GM18511 (cell line): Measurements from ENCODE around the gene EXD3.
A peak's percentile ranks its signal among the peaks of the same experiment; 100 is the strongest.

Experiments used
- ATAC-seq: cut with Tn5 transposase; IDR thresholded peaks from one replicate; pipeline ENCODE4 v1.9.1; 2021; ENCODE audit warnings: mild to moderate bottlenecking, moderate library complexity; ENCODE audit not compliant: unreplicated experiment

EXD3 gene

DNA sequence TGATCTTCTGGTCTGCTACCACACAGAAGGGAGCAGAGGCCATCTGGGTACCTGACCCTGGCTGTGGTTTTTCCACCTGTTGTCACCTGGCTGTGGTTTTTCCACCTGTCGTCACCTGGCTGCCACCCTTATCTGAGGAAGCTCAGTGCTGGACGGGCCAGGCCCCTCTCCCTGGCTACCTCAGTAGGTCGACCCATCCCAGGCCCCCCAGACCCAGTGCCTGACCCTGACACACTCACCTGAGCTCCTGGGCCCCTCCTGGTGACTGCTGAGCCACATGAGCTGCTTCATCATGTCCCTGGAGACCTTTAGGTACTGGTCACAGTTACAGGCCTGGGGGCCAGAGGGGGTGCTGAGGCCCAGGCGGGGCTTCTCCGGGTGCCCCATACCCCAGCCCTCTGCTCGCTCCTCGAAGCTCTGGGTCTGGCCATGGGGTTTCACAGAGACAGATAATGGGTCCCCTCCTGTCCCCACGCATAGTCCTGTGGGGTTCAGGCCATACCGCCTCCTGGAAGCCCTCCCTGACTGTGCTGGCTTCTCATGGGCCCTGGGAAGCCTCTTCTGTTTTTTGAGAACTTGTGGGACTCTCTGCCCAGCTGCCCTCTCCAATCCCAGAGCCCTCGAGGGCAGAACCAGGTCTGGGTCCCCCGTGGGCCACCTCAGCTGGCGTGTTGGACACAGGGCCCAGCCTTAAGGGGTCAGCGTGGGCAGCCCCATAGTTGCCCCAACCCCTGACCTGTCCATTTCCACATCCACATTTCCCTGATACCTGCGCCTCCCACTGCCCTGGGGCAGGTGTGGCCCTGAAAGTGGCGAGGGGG, 113.4 kb downstream of the EXD3 start:
- ATAC-seq, result no peak

DNA sequence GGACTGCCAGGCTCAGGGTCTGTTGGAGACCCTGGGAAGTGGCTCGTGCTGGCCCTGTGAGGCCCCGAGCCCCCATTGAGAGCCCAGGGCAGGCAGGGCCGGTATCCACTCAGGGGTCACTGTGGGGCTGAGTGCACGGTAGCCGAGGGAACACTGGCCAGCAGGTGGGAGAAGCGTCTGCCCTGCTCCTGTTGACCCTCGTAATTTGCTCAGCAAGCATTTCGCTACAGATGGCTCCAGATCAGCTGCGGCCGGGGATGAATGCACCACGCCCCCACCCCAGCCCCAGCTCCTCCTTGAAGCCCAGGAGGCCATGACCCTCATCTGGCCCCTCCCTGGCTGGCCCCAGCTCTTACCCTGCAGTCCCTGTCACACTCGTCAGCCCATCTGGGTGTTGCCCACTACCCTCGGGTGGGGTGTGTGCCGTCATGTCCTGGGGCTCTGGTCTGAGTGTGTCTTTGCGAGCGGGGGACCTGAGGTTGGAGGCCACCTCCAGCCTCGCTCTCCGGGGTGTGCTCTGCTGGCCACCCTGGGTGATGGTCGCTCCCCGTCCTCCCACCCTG, 114.8 kb downstream of the EXD3 start:
- no peak for ATAC-seq

DNA sequence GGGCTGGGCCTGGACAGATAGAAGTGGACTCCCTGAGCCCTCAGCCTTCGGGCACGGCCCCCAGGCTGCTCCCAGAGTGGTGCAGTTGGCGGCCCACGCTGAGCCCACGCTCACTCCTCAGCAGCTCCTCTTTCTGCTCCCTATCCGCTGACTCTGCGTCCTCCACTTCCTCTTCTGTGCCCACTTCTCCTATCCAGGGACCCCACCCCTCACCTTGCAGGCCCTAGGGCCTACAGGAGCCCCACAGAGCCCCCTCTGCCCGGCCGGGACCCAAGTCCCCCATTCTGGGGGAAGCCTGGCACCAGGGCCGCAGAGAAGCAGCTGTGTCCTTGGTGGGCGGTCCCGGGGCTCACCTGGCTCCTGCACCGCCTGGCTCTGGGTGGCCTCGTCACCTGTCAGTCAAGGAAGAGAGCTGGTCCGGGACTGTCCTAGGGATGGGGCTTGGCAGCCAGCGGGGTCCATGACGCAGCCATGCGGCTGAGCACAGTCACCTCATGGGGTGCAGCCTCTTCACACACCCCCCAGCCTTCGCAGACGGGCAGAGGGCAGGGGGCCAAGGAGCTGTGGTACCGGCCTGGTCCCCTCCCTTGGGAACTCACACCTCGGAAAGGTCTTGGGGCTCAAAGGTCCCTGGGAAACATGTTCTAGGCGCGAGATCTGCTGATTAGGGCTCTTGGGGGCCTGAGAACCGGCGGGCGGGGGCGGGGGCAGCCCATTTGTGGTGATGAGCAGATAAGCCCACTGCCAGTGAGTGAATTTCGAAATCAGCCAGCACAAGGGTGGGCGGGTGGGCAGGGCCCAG, 115.5 kb downstream of the EXD3 start:
- no peak for ATAC-seq

DNA sequence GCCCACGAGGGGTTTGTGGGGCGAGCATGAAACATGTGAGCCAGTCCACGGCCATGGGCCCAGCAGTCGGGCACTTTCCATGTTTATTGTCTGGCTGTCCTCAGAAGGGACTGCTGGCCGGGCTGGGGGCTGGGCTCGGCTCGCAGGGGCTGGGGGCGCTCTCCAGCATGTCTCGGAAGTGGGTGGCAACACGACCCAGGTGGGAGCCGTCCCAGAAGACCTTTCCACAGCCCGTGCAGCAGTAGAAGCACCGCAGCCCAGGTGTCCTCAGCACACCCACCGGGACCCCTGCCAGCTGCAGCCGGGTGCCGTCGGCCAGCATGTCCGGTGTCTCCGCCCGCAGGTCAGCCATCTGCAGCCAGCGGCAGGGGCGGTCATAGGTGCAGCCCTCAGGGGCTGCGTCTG, 116.1 kb downstream of the EXD3 start:
- no peak for ATAC-seq

DNA sequence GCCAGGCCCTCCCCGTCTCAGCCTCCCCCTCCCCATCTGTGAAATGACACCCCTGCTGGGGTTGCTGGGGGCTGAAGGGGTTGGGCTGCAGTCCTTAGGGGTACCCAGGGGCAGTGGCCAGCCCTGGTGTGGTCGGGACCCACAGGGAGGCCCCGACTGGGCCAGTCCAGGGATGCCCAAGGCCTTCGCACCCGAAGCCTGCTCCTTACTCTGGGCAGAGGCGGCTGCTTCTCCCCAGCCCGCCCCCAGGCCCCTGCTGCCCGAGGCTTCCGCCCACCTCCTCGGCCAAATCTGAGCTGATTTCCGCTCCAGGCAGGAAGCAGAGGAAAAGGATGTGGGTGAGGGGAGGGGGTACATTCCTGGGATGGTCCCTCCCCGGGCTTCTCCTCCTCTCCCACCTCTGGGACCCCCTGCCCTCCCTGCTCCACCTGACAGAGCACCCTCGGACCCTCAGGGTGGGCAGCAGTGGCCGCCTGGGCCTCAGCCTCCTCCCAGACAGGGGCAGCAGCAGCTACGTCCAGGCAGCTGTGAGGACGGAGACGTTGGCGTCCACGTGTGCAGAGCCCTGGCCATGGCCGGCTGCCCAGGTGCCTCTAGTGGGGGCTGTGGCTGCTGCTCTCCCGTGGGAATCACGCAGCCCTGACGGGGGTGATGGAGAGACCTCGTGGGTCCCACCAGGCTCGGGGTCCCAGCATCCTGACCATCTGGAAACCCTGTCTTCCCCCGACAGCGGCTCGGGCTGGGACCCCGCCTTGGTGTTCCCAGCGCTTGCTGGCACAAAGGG, 116.7 kb downstream of the EXD3 start:
- no peak for ATAC-seq

DNA sequence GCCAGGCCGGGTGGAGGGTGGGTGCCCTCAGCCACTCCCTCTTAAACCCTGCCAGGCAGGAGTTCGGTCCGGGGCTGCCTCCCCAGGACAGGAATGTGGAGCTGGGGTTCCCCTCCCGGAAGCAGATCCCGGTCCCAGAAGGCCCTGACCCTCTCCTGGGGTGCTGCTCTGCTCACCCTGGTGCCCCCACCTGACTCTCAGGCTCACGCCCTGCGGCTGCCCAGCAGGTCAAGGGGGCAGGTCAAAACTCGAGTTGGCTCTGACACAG, 117.2 kb downstream of the EXD3 start:
- no peak for ATAC-seq

DNA sequence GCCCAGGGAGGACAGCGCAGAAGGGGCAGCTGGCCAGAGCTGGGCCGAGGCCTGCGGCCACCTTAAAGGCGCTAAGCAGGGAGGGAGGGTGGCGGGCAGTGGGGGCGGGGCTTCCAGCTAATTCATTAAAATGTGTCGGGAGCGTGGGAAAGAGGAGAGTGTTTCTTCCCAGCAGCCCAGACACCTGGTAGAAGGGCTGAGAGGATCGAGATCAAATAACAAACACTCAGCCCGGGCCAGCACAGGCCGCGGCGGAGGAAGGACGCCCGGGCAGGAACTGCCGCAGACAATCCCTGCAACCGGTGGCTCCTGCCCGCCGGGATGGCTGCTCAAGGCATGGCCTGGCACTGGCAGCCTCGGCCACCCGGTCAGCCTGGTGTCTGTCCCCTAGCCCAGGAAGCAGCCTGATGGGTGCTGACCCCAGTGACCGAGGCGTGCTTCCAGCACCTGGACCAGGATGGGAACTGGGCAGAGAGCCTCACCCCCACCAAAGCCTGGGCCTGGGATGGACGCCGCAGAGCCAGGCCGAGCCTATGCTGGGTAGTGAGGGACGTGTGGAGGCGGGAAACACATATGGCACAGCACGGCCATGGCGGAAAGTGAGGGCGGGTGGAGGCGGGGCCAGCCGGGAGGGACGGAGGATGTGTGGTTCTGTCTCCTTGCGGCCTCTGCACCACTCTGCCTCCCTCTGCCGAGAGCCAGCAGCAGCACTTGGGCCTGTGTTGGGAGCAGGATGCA, 117.7 kb downstream of the EXD3 start:
- ATAC-seq, result no peak

DNA sequence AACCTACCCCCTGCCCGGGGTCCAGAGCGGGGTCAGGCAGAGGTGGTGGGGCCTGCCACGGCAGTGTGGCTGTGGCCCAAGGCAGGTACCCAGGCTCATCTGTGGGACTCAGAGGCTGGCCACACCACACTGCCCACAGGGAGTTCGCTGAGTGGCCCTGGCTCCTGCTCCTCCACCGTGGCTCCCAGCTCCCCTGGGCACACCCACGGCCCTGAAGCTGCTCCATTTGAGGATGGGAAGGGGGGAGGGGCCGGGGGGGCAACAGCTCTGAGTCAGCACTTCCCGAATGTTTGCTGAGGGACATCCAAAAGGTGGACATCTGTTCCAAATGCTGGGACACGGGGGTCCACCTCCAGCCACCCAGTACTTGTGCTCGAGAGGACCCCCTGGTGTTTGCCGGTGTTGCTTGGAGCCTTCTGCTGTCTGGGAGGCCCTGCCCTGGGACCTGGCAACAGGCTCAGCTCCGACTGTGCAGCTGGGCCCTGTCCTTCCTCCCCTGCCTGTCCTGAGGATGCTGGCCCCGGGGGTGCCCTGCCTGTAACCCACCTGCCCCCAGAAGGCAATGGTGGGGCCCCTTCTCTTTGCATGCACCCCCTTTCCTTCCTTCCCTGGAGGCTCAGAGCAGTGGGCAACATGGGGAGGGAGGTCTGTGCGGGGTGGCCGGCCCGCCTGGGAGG, 118.4 kb downstream of the EXD3 start:
- ATAC-seq, result no peak

DNA sequence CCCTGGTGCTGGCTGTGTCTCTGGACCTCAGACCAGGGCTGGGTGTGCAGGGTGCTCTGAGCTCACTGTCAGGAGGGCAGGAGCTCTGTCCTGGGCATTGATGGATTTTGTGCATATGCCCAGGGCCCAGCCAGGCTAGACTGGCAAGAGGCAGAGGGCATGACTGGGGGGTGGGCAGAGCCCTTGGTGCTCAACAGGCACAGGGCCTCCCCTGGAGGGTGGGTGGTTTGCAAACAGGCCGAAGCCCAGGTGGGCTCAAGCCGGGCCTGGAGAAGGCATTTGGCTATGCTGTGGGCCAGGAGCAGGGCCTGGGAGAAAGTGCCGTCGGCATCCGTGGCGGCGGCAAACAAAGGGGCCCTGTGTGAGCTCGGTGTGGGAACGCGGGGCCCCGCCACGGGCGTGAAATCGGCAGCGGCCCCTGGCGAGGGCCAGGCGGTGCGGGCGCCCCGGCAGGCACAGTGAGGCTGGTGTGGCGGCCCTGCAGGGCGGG, 119.0 kb downstream of the EXD3 start:
- no peak for ATAC-seq

DNA sequence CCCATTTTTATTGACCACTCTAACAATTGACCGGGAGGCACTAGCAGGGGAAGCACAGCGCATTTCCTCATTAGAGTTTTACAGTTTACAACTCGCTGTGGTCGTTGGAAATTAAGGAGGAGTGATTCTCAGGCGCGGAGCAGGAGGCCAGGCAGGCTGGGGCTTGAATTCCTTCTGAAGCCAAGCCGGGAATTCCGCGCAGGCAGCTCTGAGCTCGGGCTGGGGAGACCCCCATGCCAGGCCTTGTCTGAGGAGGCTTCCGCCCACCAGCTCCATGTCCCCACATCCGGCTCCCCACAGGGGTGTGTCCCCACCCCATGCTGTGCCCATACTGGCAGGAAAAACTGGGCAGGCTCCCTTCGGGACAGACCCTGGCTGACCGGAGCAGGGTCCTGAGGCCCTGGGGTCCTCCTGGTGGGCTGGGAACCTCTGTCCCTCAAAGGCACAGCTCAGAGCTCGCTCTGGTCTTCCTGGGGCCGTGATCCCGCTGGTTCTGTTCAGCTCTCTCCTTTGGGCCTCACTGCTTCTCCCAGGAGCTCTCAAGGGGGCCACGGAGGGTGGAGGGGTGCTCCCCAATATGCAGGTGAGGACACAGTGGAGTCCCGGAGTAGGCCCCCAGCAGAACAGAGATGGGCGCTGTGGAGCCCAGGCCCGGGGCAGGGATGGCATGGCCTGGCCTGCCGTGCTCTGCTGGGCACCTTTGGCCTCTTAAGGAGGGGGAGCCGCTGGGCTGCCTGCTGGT, 119.6 kb downstream of the EXD3 start:
- ATAC-seq, result no peak

DNA sequence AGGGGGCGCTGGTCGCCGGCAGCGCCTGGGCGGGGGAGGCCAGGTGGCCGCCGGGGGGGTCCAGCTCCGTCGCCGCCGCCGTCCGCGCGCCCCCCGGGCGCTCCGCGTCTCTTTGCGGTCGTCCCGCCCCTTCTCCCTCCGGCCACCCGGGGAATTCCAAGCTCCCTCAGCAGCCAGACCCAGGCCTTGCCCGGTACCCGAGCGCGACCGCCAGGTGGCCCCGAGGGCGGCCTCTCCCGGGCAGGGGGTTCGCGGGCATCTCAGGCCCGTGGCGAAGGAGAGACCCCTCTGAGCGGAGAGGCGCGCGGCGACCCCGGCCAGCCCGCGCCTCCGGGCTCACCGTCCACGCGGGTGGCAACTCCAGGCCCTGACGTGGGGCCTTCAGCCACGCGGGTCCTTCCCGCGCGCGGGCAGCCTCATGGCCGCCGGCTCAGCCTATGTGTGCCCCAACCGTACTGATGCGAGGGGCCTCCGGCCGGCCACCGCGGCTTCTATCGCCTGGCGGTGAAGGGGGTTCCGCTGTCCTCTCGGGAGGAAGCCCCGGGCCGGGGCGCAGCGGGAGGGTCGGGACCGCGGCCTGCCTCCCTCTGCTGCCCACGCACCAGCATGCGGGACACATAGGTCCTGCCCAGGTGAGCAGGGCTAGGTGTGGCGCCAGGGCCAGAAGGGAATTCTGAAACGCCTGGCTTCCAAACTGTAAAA, 120.4 kb downstream of the EXD3 start:
- ATAC-seq, result peak; percentile 53

DNA sequence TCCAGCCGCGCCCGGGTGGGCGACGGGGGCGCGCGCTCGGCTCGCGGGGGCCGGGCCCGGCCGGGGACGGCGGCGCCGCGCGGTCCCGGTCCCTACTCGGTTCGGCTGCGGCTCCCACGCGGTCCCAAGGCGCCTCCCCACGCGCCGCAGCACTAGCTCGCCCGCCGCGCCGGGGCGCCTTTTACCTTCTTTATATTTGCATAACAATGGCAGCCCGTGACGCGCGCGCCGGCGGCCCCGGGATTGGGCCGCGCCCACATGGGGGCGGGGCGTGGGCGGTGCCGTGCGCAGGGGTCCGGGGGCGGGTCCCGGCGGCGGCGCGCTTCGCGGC, 120.9 kb downstream of the EXD3 start, which contains the start of gene NRARP:
Gene NRARP (minus strand): TSS at position 154 of the 331 bp plus-strand sequence. CDS start 343 bp downstream, outside the sequence.
- ATAC-seq, result peak; percentile 75

DNA sequence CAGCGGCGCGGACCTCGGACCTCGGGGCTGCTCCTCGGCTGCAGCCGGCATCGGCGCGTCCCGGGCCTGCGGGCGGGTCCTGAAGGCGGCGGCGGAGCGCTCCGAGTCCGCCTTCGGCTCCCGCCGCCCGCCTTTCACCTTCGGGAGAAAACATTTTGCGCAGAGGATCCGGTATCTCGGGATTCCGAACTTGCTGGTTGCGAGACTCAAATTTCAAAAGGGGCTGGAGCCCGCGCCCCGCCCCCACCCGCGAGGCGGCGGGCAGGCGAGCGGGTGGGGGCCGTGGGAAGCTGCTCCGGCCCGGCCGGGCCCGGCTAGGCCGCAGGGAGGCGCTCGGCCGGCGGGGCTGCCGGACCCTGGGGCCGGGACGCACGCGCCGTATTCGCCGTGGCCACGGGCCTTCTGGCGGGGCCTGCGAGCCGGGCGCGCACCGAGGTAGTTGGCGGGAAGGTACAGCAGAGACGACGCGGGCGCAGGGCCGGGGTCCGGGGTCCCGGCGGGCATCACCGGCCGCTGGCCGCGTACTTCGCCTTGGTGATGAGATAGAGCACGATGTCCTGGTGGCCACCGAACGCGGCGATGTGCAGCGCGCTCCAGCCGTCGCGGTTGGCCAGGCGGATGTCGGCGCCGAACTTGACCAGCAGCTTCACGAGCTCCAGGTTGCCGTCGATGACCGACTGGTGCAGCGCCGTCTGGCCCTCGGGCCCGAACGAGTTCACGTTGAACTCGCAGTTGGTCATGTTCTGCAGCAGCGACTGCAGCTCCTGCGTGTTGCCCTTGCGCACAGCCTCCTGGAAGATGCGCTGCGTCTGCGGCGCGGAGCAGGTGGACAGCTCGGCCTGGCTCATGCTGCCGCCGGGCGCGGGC, 121.6 kb downstream of the EXD3 start:
- peak; percentile 7 for ATAC-seq

DNA sequence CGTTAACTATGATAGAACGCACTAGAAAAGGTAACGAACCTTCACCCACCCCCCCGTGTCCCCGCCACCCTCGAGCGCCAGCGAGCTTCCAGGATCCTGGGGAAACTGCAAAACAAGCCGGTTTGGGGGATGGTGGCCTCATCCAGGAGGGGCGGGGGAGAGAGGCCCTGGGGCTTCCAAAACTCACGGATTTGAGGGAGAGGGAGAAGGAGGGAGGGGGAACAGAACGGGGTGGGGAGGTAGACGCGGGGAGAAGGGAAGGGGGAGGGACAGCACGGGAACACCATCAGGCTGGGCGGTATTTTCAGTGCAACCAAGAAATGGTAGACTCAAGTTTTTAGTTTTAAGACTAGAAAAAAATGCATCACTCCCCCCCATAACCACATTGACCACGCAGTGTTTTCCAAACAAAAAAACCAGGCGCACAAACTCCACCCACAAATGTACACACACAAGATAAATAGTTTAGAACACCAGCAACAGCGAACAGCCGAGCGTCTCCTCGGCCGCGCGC, 122.3 kb downstream of the EXD3 start:
- ATAC-seq, result no peak

DNA sequence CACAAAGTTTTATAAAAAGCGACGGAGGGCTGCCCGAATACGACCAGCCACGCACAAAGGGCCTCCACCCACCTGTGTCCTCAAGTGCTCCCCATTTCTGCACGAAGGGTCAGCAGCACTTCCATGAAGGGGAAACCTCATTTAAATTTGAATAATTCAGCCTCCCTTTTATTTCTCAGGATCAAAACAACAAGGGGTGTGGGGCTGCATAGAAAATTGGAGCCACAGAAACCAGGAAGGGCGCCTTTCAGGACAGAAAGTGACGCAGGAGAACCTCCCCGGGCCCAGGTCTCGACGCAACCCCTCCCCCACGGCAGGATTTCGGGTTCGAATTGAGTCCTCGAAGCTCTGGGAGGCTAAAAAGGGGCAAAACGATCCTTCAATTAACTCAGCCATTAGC, 123.0 kb downstream of the EXD3 start:
- no peak for ATAC-seq

DNA sequence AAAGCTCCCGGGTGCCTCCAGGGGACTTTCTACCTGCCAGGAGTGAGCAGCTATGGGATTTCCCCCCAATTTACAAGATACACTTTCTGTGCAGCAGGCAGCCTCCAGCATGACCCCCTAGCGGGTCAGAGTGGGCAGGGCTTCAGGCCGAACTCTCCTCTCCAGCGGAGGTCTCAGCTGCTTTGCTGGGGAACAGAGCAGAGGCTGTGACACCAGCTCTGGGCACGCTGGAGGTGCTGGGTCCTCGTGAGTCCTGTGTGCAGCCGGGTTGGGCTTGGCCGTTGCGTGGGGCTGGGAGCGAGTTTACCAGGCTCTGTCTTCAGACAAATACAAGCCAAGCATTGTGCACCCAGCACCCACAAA, 123.8 kb downstream of the EXD3 start:
- no peak for ATAC-seq

DNA sequence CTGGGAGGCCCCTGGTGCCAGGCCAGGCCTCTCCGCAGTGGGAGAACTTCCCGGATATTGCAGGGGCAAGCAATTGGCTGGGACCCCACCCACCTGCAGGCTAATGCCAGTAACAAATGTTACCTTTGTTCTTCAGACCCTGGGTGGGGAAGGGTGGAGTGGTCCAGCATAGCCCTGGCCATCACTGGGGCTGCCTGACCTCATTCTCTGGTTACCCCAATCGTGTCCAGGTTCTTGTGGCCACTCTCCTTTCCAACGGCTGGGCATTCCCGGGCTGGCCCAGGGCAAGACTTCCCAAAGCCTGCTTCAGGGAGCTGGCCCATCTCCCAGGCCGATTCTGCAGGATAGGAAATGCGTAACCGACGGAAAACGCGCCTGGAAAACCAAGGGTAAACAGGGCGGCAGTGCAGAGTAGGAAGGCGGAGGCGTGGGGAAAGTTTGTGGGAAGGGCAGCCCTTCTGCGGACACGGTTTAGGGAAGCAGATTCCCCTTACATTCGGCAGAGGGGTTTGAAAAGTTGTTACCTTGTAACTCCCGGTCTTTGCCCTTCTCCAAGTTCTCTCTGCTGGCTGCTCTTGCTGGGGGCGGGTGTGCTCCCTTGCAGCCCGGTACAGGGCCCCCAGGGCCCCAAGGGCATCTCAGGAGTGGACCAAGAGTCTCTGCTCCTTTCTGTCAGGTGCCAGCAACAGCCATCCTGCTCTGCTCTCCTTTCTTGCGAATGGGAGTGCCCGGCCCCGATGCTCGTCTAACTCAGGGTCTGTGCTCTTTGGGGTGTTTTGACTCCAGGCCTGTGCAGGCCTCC, 124.4 kb downstream of the EXD3 start:
- ATAC-seq, result no peak
